BJ (cell line): Measurements from ENCODE around the gene C20orf96. TPM values are rescaled to one million over a fixed set of nuclear protein-coding genes. Genes with fewer than 3 reads are reported as not detected.
"Not testable (repeated sequence)": the region's sequence is repeated elsewhere in the genome, so short reads cannot be mapped to it uniquely, and the experiment has no call there.

ENCODE experiments used
- CTCF ChIA-PET: fragments of 350-600 bp; formaldehyde crosslinking; extraction: SDS; loops from one replicate; lab custom pipeline; 2021; ENCODE audit warnings: antibody characterized with exemption, inconsistent platforms; lab: Yijun Ruan, JAX
- POLR2A ChIA-PET: fragments of 300-600 bp; sonication (Branson Sonifier 250); formaldehyde crosslinking; extraction: SDS; loops from one replicate; lab custom pipeline; 2021; ENCODE audit warnings: antibody characterized with exemption; lab: Charles Lee
- DNase-seq: peaks from one replicate; pipeline ENCODE4 v3.0.0-alpha.2; 2011; ENCODE audit warnings: low read depth
- H3K27me3 ChIP-seq: 2 replicates; pipeline ENCODE4 v1.6.0; 2011; ENCODE audit warnings: low read length; ENCODE audit not compliant: control insufficient read depth, insufficient read depth
- H3K36me3 ChIP-seq: 2 replicates; pipeline ENCODE4 v1.5.1; 2011; ENCODE audit warnings: low read length; ENCODE audit not compliant: control insufficient read depth, insufficient read depth
- H3K4me3 ChIP-seq: 2 replicates; pipeline ENCODE4 v1.5.1; 2011; ENCODE audit warnings: low read depth, mild to moderate bottlenecking, control low read depth, low read length
- polyA plus RNA-seq: library from polyadenylated mRNA; depleted of rRNA; stranded (reverse); fragments of >200 nt; gene quantifications from 2 replicates; pipeline ENCODE4 v1.2.3, GENCODE V29; 2011
- TF ChIP-seq, protein P1 (sequence below): IDR thresholded peaks from 2 replicates; pipeline ENCODE4 v1.5.1; 2011; ENCODE audit warnings: low read depth, mild to moderate bottlenecking, control low read depth, inconsistent platforms, low read length, moderate library complexity; ENCODE audit not compliant: insufficient read depth

Gene C20orf96
- polyA plus RNA-seq, 1 experiment = 5.5 TPM

DNA sequence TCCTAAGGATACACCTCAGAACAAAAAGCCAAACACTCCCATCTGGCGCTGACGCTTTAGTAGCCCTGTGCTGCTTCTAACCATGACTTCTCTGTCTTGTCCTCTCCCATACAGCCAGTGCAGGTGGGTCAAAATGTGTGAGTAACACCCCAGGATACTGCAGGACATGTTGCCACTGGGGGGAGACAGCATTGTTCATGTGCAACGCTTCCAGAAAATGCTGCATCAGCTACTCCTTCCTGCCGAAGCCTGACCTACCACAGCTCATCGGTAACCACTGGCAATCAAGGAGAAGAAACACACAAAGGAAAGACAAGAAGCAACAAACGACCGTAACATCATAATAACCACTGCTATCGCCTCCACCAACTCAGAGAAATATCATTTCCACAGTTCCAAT lies 31.6 kb downstream of the C20orf96 start:
- Histone ChIP-seq H3K27me3 (peaks cover 5% of the 10 kb centered on the region), H3K4me3 (no peak overlapping the region), H3K36me3 (no peaks in the 10 kb centered on the region)
- TF ChIP-seq, protein P1, sequence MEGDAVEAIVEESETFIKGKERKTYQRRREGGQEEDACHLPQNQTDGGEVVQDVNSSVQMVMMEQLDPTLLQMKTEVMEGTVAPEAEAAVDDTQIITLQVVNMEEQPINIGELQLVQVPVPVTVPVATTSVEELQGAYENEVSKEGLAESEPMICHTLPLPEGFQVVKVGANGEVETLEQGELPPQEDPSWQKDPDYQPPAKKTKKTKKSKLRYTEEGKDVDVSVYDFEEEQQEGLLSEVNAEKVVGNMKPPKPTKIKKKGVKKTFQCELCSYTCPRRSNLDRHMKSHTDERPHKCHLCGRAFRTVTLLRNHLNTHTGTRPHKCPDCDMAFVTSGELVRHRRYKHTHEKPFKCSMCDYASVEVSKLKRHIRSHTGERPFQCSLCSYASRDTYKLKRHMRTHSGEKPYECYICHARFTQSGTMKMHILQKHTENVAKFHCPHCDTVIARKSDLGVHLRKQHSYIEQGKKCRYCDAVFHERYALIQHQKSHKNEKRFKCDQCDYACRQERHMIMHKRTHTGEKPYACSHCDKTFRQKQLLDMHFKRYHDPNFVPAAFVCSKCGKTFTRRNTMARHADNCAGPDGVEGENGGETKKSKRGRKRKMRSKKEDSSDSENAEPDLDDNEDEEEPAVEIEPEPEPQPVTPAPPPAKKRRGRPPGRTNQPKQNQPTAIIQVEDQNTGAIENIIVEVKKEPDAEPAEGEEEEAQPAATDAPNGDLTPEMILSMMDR = peak; percentile 36; the same call in 1 of the 2 replicates
- no peak for DNase-seq
- ChIA-PET CTCF (interaction anchor here (0.6 to 4.0 kb wide), 8 partner anchors 9 to 127 kb away, joined by 3 to 23 read pairs (median 4); partner anchors contain the start of genes DEFB129 and NRSN2), POLR2A (no interaction called here)

DNA sequence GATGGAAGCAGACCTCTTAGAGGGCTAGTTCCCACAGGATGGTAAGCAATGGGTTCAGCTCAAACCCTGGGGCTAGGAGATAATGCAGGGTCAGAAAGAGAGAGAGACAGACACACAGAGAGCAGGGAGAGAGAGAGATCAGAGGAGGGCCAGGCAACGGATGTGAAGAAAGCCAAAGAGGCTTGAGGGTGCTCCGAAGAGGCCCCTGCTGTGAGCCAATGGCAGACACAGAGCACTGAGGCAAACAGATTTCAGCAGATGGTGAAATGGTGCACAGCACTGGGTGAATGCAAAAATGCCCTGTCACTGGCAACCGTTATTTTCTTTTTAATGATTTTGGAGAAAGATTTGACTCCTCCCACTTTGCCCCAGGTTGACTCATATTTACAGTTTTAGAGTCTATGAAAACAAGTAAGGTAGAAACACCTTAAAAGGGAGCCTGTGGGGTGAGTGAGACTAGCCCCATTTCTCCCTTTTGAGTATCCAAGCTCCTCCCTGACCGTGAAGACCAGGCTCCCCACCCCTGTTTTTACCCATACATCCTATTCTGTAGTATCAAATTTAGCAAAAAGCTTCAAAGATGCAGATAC lies 32.2 kb downstream of the C20orf96 start:
- Histone ChIP-seq H3K4me3 (no peak overlapping the region), H3K27me3 (peaks cover 4% of the 10 kb centered on the region), H3K36me3 (no peaks in the 10 kb centered on the region)
- ChIA-PET CTCF (interaction anchor here (0.6 to 4.0 kb wide), 7 partner anchors 7 to 128 kb away, joined by 3 to 23 read pairs (median 4); partner anchors contain the start of genes DEFB129 and NRSN2), POLR2A (no interaction called here)
- no peak for DNase-seq
- TF ChIP-seq, protein P1 = no peak

DNA sequence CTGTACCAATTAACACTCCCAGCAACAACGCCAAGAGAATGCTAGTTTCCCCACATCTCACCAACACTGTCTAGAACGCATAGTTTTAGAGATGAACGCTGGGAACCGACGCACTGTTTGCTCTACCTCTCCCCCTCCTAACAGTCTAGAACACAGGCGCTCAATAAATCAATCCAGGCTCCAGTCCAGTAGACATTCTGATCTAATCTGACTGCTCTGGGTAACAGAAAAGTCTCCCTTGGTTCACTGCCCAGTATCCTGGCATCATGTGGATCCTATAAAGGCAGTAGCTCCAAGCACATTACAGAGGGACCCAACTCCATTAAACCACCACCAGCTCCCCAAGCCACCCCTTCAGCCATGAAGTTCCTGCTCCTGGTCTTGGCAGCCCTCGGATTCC lies 33.1 kb downstream of the C20orf96 start, which contains the start of gene DEFB132:
TSS of gene DEFB132 (plus strand) at position 306 of the 400 bp plus-strand sequence. CDS start at position 361, 55 bp downstream.
- Histone ChIP-seq H3K36me3 (no peaks in the 10 kb centered on the region), H3K27me3 (peaks cover 4% of the 10 kb centered on the region), H3K4me3 (no peak within 1 kb of the TSS)
- TF ChIP-seq, protein P1 = no peak
- DNase-seq = no peak
- ChIA-PET POLR2A (no interaction called here), CTCF (interaction anchor here (1.1 to 4.0 kb wide), 3 partner anchors 8 to 73 kb away, joined by 3 to 23 read pairs (median 14); no protein-coding TSS in a partner anchor)

GRCh38 chr20:253447-253846 lies 37.1 kb downstream of the C20orf96 start:
- POLR2A ChIA-PET, H3K27me3 ChIP-seq, H3K36me3 ChIP-seq, CTCF ChIA-PET, H3K4me3 ChIP-seq, DNase-seq: not testable (repeated sequence)

GRCh38 chr20:252801-253200 lies 37.7 kb downstream of the C20orf96 start:
- POLR2A ChIA-PET = no interaction called here
- TF ChIP-seq, protein P1 = no peak
- Histone ChIP-seq H3K36me3 (no peaks in the 10 kb centered on the region), H3K4me3 (no peak overlapping the region), H3K27me3 (no peaks in the 10 kb centered on the region; the same call in none of the 2 replicates)
- CTCF ChIA-PET = no interaction called here
- DNase-seq = no peak
